ENCODE data around the gene G6PC3.
"Not testable (repeated sequence)": the region's sequence is repeated elsewhere in the genome, so short reads cannot be mapped to it uniquely, and the experiment has no call there.

The G6PC3 gene

GRCh38 chr17:44110823-44111633, 40.5 kb downstream of the G6PC3 start:
- DNase-seq: peak; percentile 52

GRCh38 chr17:44111777-44112176, 41.2 kb downstream of the G6PC3 start:
- no peak for DNase-seq

DNA sequence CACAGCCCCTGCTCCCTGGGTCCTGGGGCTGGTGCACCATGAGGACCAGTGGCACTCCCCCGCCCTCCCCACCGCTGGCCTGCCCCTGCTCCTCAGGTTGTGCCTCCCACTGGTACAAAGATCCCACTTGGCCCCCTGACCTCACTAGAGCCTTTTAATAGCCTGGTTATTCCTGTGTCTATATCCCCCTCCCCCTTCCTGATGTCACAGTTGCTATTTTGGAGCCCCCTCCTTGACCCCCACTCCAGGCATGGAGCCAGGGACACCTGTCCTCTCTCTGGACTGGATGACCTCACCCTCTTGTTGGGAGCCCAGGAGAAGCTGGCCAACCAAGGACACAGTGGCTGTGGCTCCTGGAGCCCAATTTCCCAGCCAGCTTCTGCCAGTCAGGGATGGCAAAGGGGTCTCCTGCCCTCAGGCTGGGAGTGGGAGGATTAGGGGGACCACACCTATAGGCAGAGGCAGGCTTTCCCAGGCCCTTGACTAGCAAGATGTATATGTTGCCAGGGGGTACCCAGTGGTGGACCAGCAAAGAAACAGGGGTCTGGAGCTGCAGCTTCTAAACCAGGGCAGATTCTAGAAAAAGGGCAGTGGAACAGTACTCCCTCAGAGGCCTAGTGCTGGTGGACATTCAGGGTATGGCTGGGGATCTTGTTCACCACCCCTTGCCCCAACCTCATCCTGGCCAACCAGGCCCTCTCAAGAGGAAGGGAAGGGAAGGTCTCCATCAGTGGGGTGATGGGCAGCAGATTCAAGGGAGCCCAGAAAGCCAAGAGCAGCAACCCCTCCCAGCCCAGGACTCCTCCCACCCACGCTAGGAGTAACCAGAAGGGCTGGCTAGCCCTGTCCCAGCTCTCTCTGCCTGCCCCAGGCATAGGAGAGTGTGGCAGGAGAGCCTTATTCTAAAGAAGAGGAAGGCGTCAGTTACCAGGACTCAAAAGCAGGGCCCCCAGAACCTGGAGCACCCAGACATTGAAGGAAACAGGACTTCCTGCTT, 42.0 kb downstream of the G6PC3 start:
- DNase-seq: no peak

GRCh38 chr17:44113382-44113781, 42.8 kb downstream of the G6PC3 start:
- no peak for DNase-seq

- no peak for DNase-seq
Observed at GRCh38 chr17:44113868-44114840, 43.6 kb downstream of the G6PC3 start.

- no peak for DNase-seq
Observed at GRCh38 chr17:44115585-44116415, 45.3 kb downstream of the G6PC3 start.

- DNase-seq: no peak
Observed at GRCh38 chr17:44117351-44117750, 46.8 kb downstream of the G6PC3 start.

DNA sequence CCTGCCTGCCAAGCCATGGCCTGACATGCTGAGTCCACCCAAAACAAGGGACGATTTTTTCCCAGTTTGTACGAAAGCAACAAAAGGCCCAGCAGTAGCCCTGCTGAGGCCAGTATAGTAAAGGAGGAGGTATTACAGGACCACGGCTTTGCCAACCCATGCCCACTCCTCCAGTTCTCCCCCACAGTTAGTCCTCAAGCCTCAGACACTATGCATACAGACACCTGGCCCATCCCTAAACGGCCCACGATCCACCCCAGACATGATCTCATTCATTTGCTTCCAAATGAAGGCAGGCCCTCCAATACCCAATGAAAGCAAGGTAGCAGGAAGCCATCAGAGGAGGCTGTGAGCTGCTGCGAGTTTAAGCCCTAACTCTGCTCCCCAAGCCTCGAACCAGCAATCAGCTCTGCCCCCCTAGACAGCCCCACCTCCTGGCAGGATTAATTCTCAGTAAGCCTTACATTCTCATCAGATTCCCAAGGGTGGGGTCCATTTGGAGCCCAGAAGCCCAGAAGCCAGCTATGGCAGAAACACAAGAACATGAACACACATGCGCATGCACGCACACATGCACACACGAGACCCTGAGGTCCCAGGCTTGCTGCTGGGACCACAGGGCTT, 48.0 kb downstream of the G6PC3 start:
- DNase-seq: no peak

- DNase-seq: no peak
Observed at GRCh38 chr17:44119062-44119461, 48.5 kb downstream of the G6PC3 start.

DNA sequence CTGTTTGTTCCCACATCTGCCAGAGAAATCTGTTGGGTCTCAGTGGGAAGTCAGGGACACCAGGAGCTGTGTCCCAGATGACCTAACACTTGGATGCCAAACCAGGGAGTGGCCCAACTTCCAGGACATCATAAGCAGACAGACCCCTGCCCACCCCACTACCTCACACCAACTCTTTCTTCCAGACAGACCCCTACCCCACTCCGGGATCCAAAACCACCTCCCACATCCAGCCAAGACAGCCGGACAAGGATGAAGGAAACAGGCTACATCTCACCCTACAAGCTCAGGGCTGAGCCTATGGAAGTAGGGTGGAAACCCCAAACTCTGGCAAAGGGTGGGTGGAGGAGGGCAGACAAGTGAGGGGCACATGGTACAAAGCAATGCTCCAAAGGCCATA, 49.3 kb downstream of the G6PC3 start:
- no peak for DNase-seq

DNA sequence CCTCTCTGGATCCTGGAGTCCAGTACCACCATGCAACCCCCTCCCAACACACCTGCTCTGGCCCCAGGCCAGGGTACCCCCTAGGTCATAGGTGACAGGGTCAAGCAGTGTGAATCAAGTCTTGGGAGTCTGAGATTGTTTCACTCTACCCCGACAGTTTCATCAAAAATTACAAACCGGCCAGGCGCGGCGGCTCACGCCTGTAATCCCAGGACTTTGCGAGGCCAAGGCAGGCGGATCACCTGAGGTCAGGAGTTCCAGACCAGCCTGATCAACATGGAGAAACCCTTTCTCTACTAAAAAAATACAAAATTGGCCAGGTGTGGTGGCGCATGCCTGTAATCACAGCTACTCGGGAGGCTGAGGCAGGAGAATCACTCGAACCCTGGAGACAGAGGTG, 49.7 kb downstream of the G6PC3 start:
- not testable (repeated sequence) for DNase-seq

DNA sequence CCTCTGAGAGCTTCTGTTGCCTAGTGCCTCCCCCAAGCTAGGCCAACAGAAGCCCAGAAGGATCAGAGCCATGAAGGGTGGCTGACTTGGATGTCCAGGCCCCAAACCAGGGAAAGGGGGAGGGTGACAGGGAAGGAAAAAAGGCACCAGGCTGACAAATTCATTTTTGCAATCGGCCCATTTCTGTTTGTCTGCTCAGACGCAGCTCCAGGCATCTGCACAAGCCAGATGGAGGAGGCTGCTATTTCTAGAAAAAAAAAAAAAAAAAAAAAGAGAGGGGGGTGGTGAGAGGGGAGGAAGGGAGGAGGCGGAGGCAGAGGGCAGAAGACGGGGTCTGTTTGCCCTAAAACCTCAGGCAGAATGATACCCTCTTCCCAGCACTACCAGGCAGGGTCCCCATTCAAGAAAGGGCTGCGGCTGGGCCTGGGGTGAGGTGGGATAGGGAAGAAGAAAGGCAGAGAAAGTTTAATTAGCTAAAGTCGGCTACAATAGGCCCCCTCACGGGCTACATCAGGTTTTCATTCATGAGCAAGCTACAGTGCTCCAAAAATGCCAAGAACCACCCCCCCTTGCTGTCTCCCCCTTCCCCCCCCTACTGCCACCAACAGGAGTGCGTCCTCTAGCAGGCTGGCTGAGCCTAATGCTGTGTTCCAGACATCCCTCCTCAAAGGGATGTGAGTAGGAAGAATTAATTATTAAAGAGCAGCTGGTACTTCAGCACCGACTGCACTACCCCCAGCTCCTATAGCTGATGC, 50.5 kb downstream of the G6PC3 start:
- no peak for DNase-seq

DNA sequence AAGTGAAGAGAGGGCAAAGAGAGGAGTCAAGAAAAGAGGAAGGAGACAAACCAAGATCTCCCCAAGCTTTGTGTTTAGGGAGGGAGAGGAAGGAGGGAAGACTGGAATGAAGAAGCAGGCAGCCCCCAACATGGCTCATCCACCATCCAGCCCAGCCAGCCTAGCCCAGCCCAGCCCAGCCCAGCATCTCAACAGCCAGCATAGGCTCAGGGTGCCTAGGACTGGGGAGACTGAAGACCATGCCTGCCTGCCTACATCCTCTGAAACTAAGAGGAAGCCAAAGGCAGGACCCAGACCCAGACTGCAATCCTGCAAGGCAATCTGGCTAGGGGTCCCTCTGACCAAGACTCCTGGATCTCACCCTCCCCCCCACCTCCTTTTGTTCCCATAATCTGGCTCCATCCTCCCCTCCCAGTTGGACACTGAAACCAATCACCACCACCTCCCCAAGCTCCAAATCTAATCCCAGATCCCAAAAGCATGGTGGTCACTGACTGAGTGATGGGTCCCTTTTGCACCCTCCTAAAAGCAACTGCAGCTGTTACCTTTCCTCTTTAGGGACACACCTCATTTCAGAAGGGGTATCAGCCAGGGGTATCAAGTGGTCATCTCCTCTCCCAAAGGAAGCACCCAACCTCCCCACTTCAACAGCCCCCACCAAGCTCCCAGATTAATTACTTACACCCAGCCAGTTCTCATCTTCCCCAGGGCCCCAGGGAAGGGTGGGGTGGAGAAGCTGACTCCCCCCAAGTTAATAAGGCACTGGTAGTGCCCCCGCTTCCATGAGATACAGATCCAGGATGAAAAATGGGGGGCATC, 51.7 kb downstream of the G6PC3 start:
- no peak for DNase-seq

DNA sequence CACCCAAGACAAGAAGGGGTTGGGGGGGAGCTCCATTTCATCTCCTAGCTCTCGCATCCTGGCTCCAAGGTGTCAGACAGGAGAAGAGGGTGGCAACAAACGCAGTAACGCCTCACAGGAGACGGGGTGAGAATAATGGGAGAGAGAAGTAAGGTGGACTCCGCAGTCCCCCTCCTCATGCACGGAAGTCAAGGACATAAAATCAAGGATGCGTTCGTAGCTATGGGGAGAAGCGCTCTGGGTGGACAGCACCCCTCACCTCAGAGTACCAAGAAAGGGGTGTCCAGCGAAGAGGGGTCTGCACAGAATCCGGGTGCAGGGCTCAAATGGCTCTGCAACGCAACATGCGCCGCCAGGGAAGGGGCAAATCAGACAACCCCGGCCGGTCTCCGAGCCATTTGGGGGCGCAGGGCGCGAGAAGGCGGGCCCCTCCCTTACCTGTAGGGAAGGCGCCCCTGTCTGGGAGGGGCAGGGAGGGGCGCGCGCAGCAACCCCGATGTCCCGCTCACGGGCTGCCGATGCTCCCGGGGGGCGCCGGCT, 52.4 kb downstream of the G6PC3 start:
- DNase-seq: no peak

DNA sequence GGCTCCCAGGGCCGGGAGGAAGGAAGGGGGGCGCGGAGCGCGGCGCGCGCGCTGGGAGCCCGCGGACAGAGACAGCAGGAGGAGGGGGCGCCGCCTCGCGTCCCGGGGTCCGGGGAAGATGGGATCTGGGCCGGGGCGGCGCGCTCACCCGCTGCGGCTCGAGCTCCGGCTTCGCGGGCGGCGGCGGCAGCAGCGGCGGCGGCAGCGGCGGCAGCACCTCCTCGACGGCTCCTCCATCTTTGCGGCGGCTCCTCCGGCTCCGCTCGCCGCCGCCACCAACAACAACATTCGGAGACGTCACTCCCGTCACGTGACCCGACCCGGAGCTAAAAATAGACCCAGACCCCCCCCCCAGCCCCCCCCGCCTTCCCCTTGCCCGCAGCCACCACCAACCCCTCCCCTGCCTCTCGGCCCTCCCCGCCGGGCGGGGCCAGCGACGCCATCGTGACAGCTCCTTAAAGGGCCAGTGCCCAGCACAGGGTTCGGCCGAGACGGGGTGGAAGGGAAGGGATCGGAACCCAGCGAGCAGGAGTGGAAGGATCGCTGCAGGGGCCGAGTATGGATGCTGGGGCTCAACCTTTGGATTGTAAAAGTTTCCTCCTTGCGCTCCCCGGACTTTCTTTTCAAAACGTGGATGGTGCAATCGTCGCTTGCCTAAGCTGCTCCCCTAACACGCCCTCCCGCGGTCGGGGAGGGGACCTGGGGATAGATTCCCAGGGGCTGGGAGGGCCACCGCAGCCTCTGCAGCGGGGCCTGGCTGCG, 53.0 kb downstream of the G6PC3 start, which contains the start of gene HDAC5:
TSS of gene HDAC5 (minus strand) at position 286 of the 762 bp plus-strand sequence. CDS start 6,126 bp downstream, outside the sequence.
- DNase-seq: peak; percentile 84

GRCh38 chr17:44124118-44124438, 53.5 kb downstream of the G6PC3 start:
- no peak for DNase-seq
